HEK293T (cell line): ENCODE measurements around the gene SLC8A1.

Experiments
- ARNT ChIP-seq: fragments of 450-650 bp; IDR thresholded peaks from 2 replicates; pipeline ENCODE4 v1.6.1; 2017; ENCODE audit warnings: mild to moderate bottlenecking
- BHLHE40 ChIP-seq: fragments of 450-650 bp; IDR thresholded peaks from 2 replicates; pipeline ENCODE4 v1.6.1; 2016; ENCODE audit warnings: mild to moderate bottlenecking, moderate library complexity, borderline replicate concordance
- CTBP1 ChIP-seq: fragments of 450-650 bp; IDR thresholded peaks from 2 replicates; pipeline ENCODE4 v1.6.1; 2016; ENCODE audit warnings: borderline replicate concordance
- FOXM1 ChIP-seq: fragments of 450-650 bp; IDR thresholded peaks from 2 replicates; pipeline ENCODE4 v1.6.1; 2017; ENCODE audit warnings: mild to moderate bottlenecking, borderline replicate concordance
- HDGF ChIP-seq: fragments of 450-650 bp; IDR thresholded peaks from 2 replicates; pipeline ENCODE4 v1.6.1; 2017; ENCODE audit warnings: antibody characterized with exemption, borderline replicate concordance
- NFRKB ChIP-seq: fragments of 450-650 bp; IDR thresholded peaks from 2 replicates; pipeline ENCODE4 v1.6.1; 2016; ENCODE audit warnings: mild to moderate bottlenecking, moderate library complexity
- SP1 ChIP-seq: fragments of 450-650 bp; IDR thresholded peaks from 2 replicates; pipeline ENCODE4 v1.6.1; 2017
- TARDBP ChIP-seq: fragments of 450-650 bp; IDR thresholded peaks from 2 replicates; pipeline ENCODE4 v1.6.1; 2016
- ZNF384 ChIP-seq: fragments of 450-650 bp; IDR thresholded peaks from 2 replicates; pipeline ENCODE4 v1.6.1; 2016

DNA sequence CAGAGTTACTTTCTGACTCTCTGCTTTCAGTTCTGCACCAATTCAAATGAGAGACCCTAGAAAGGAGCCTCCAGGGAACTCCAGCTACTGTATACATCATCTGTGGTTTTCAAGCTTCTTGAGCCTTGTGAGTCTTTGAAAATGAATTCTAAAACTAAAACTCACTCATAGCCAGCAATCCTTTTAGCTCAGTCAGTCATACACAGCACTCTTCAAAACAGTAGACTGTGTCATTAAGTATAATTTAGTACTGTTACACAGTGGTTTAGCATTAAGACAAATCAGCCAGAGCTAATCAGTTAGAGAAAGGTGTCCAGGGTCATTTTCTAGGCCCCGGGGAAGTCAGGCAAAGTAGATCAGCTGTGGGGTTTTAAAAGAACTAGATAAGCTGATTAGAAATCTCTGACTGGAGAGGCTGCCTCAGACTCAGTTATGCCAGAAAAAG is 350.7 kb downstream of the SLC8A1 start:
- no peak for TF ChIP-seq SP1
- TF ChIP-seq CTBP1, result no peak
- no peak for TF ChIP-seq BHLHE40
- TF ChIP-seq HDGF, result no peak
- no peak for TF ChIP-seq NFRKB
- no peak for TF ChIP-seq ZNF384
- TF ChIP-seq TARDBP, result no peak
- TF ChIP-seq FOXM1, result no peak
- no peak for TF ChIP-seq ARNT
